DMS 273 treated with DMSO at 0.1 percent for 48 hours (cell line): ENCODE results near the gene PRKCQ.

Source experiments
- DNase-seq: peaks from one replicate; lab custom pipeline; 2025; lab: John Stamatoyannopoulos, UW

PRKCQ gene

DNA sequence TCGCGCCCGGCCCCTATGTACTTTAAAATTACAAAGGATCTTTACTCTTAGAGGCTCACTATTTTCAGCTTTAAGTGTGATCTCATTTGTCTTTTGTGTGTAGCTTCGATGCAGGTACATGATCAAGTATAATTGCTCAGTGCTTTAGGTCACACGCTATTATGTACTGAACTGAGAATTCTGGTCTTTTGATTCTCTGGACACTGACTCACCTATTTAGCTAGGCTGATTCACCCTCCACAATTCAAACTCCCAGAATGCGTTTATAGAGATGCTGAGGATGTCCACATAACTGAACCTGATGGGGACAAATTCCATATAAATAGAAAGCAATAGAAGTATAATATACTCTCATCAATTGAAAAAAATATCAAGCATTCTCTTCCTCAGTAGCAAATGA, 57.8 kb downstream of the PRKCQ start:
- DNase-seq: no peak

DNA sequence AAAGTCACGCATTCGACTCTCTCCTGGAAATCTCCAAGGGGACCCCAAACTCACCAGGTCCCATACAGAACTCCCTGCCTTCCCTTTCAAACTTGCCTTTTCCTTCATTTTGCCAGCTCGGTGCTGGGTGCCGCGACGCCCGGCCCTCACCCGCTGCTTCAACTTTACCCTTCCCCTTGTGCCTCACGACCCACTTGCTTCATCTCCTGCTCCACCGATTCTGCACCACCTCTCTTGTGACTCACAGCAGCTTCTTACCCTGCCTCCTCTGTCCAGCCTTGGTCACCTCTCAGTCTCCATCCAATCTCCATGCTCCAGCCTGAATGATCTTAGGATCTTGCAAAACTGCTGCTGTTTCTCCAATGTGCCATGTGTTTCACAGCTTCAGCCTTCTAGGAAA, 59.9 kb downstream of the PRKCQ start:
- DNase-seq: no peak

DNA sequence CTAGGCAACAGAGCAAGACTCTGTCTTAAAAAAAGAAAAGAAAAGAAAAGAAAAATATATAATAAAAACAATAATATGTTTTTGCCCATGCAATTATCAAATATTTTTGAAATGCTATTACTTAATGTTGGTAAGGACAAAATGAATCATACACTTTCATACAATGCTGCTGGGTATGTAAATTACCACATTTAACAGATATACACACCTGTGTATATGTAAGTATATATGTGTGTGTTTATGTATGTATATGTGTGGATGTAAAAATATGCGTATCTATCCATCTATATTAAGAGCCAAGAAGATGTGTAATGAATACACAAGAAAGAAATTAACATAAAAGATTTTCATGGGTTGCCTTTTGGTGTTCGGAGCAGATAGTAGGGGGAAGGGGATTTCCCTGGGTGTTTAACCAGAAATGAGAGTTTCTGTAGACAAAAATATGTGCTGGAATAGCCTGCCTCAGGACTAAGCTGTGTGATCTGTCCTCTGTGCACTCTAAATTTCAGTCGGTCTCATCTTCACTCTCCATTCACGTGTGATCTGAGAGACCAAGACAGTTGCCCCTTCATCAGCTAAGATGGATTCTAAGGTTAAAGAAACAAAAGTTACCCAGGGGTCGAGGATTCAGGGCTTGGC, 61.2 kb downstream of the PRKCQ start:
- no peak for DNase-seq

DNA sequence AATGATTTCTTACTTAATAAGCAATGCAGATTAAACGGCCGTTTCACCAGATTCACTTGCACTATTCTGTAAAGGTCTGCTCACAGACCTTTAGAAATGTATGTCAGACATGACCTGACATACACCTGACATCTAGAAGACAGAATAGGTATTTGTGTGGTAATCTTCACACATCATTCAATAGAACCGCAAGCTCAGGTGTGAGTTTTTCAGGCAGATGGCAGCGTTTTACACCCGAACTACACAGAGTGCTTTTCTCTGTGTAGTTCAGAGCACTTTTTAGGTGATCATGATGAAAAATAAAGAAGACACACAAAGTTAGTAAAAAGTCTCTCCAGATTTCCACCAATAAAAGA, 63.2 kb downstream of the PRKCQ start:
- no peak for DNase-seq

DNA sequence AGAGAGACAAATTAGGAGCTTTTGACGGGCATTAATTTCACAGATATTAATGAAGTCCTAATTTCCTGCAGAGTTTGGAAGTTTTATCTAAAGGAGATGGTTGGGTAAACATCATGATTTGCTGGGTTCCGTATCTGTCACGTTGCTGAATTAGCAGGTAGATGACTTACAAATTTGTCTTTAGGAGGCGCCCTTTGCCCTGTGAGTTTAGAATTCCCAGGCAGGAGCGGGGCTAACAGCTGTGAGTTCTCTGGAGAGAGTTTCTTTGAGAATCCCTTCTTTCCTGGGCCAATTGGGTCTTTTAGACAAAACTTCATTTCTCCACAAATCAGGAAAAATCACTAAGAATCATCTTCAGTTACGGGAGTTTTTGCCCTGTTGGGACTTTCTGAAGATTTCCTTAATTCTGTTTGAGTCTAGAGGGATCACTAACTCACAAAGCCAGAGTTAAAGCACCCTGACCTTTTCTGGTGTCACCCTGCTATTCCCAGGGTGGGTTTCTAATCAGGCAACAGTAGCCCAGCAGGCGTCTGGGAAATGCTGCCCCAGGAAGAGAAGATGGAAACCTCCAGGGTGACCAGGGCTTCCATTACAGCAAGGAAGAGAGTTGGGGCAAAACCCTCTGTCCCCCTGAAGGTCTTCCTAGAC, 63.7 kb downstream of the PRKCQ start:
- no peak for DNase-seq

DNA sequence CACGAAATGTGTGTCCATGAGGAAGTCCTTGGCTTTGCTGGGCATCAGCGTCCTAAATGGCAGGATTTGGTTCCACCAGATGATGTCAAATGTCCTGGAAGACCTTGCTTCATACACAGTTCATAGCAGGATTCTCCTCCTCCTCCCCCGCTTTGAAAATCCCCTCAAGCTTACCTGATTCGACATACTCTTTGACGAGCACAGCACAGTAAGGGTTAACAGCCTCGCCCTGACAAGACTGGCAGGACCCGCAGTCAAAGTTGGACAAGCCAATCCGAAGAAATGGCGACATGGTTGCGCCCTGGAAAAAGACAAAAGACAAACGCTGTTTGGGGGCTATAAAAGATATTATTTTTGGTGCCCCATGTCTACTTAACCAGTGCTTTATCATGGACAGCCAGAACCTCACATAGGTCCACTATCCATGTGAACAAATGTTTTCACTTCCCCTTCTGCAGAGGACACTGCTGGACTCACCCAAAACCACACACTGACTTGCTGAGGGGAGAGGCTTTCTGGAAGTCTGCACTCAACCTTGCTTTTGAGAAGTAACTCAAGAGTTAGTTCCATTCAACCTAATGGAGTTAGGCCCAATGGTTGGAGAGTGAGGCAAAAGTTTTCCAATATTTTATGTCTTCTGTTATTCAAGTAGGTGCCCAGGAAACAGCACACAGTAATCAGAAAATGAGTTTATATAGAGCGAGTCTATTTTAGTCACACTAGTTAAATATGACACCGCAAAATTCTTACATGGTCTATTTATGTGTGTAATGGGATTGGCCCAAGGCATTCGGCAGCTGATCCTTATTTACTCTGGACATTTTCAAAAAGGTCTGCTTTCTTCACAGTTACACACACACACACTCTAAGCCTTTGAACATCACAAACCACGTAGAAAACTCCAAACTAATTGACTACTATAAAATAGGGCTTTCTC, 65.0 kb downstream of the PRKCQ start:
- no peak for DNase-seq

DNA sequence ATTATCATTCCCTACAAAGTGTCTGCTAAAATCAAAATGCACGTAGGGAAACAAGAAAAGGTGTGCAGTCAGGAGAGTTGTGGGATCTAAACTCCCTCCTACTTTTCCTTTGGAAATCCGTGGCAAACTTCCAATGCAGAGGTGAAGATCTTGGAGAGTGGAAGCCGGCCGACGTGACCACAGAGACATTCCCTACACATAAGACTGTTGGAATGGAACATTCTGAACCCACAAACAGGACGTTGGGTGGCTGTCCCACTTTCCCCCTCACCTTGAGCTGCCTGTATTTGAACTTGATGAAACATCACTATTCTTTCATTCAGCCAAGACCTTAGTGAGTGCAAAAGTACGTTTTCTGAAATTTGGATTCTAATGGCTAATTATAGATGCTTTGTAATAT, 65.9 kb downstream of the PRKCQ start:
- DNase-seq: no peak

DNA sequence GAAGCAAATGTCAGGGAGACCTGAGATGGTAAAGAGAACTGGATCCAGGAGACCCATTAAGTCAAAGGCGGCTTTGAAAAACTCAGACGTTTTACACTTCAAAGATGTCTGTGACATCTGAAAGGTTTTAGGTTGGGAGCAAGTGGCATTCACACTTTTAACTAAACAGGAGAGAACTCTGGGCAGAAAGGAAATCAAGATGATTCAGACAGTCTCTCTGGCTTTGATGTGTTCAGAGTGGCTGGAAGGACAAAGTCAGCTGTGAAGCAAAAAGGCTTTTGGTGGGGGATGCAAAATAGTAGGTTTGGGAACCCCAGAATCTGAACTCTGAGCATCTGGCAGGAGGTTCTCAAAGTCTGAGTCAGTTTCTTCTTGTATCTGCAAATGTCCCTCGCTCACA, 66.6 kb downstream of the PRKCQ start:
- DNase-seq: no peak

DNA sequence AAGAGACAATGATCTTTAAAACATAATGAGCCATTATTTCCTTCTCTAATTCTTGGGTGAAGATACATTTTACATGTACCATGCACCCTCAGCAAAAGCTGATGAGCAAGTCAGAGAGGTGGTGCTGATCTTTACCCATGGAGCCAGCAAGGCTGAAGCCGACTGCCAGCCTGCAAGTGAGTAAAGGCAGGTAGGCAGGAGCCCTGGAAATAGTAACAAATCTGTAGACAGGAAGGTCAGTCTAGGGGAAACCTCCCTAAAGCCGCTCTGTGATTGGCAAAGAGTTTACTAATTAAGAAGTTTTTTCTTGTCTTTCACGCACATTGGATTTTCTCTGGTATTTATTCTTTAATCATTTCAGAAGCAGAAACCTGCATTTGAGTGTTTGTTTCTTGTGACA, 67.9 kb downstream of the PRKCQ start:
- DNase-seq: no peak

DNA sequence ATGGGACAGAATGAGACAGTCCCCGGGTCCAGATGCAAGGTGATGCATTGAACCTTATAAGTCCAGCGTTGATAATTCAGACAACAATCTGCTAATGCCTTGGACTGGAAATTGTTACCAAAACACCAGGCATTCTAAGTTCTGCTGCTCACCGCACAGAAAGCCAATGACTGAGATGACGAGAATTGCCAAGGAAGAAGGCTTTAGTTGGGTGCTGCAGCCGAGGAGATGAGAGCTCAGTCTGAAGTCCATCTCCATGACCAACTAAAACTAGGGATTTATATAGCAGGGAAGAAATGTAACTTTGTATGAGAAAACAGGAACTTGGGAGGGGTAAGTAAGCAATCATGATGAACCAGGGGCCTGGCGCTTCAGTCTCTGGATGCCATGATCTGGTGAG, 68.7 kb downstream of the PRKCQ start:
- DNase-seq: no peak

DNA sequence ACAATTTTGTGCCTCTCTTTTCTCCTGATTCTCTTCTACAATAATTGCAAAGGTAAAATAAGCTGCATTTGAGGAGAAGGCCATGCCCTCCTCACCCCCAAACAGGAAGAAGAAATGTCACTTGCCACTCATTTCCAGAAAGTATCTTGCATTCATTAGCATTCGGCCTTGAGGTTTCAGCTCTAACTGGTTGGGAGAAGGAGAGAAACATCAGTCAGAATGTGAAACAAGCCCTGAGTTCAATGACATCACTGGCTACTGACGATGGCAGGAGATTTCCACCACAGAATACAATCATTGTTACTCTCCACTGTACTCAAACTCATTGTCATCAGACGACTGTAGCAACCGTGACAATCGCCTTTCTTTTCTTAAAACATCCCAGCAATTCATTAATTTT, 72.8 kb downstream of the PRKCQ start:
- DNase-seq: no peak

DNA sequence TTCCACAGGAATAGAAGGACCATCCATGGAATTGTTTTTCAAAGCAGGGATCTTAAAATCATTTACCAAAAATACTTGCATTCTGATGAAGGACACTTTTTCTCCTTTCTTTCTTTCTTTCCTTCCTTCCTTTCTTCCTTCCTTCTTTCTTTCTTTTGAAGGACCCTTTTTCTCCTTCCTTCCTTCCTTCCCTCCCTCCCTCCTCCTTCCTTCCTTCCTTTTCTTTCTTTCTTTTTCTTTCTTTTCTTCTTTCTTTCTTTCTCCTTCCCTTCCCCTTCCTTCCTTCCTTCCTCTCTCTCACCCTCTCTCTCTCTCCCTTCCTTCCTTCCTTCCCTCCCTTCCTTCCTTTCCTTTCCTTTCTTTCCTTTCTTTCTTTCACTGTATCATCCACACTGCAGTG, 74.8 kb downstream of the PRKCQ start:
- DNase-seq: no peak

DNA sequence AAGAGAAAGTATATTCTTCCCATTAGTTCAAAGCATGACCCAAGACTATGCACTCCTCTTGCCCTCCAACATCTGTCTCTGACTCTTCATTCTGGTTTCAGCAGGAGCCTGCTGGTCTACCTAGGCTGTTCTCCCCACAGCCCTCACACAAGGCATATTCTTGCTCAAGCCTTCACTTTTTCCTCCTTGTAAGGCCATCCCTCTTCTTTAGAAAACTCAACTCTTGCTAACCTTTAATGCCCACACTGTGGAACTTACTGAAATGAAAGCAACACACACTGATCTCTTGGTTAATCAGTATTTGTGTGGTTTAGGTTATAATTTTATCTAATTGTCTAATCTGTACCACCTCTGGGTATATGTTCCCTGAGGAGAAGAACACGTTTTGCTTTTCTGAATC, 75.8 kb downstream of the PRKCQ start:
- DNase-seq: no peak

DNA sequence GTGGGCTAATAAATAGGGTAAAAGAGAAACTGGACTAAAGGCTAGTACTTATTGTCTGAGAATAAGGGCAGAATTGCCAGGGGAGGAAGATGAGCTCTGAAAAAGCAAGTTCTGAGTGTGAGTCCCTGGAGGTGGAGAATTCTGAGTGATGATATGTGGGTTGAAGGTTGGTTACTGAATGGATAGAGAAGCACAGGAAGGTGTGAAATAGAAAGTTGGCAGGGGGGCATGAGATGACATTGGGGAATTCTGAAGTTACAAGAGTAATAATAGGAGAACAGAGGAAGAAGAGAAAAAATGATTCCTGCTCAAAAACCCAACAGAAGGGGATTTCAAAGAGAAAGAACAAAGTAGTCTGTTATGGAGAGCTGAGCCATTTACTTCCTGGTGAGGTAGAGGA, 76.9 kb downstream of the PRKCQ start:
- no peak for DNase-seq

DNA sequence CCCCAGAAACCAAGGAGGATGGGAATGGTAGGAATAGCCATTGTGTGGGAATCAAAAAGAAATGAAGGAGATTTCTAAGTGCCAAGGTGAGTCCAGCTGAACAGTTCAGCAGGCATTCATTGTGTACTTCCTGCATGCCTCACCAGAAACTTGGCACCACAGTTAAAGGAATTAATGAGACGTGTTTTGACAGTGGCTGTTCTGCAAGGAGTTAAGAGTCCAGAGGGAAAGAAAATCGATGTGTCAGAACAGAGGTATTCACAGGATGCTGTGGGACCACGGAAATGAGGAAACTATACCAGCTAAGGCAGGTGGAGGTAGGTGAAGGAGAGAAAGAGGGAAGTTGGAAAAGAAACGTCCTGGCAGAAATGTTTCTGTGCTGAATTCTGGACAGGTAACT, 78.1 kb downstream of the PRKCQ start:
- no peak for DNase-seq

DNA sequence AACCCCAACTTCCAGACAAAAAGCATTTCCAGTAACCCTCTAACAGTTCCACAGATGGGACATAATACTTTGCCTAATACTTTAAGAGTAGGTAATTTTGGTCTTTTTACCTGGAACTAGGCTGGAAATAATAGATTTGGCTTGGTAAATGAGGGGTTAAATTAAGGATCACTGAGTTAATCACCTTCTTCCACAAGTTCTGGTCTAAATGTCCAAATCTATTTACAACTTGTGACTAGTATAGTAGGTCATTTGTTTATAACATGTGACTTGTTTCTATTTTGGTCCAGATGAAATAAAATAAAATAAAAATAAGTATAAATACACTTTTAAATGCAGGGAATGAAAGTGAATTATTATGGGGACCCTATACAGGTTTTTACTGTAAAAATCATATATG, 80.1 kb downstream of the PRKCQ start:
- no peak for DNase-seq

DNA sequence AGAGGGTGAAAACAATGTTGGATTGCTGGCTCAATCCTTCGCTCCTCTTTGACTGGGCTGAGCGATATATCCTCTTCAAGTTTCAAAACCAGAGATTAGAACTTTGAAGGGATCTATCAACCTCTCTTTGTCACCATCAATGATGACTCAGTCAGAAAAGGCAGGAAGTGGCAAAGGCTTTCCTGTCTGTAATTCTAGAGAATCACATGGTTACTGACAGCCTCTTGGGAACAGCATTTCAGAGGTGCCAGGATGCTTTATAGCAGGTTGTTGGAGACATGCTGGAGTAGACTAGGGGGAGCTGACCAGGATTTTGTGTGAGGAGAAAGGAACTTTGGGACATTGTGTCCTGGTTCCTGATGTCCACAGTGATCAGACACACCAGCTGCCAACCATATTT, 81.3 kb downstream of the PRKCQ start:
- no peak for DNase-seq

DNA sequence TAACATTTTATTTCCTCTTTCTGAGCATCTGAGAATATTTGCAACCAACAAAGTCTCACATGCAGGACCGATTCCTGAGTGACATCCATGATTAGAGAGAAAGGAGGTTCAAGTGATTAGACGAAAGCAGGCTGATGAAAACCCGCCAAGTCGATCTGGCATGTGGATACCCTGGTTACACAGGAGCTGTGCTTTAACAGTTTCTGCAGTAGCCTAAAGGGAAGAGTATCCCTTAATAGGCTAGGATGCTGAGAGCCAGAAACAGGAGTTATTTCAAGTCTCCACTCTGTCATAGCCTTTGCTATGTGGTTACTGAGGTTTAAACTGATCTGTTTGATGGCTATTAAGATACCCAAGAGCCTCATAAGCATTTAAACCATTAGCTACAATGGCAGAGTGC, 82.5 kb downstream of the PRKCQ start:
- DNase-seq: no peak

DNA sequence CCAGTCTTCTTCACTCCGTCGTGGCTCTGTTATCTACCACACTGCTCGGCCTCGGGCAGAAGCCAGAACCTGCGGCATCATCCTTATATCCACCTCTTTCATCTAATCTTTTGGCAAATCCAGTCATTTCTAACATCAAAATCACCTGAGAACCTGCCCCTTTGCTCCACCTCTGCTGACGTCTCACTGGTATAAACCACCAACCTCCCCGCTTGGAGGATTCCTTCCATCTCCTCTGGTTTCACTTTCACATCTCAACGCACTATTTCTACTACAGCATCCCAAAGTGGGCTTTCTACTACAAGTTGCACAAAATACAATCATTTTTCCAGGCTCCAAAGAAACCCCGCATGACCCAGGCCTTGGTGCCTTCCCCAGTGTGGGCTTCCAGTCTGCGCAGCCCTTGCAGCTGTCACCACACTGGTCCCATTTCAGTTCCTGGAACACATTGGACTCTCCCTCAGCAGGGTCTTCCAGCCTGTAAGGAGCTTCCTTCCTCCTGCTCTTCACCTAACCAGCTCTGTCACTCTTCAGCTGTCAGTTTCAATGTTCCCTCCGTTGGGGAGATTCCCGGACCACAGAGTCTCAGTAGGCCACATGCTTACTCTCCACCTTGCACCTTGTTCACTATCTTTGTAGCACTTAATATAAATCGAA, 85.0 kb downstream of the PRKCQ start:
- no peak for DNase-seq

DNA sequence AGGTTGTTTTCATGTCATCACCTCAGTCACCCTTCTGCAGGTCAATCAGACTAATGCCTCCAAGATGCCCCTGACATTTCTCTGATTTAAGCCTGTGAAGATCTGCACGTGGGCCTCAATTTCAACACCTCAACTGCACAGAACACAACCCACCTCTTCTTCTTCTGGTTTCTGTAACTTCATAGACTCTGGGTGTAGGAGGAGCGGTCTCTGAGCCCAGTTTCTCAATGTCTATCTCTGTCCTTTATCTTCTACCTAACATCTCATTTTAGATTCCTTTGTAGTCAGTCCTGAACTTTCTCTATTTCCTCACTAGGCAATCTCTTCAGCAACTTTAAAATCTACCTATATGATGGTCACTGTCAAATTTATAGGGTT, 85.6 kb downstream of the PRKCQ start:
- DNase-seq: no peak

DNA sequence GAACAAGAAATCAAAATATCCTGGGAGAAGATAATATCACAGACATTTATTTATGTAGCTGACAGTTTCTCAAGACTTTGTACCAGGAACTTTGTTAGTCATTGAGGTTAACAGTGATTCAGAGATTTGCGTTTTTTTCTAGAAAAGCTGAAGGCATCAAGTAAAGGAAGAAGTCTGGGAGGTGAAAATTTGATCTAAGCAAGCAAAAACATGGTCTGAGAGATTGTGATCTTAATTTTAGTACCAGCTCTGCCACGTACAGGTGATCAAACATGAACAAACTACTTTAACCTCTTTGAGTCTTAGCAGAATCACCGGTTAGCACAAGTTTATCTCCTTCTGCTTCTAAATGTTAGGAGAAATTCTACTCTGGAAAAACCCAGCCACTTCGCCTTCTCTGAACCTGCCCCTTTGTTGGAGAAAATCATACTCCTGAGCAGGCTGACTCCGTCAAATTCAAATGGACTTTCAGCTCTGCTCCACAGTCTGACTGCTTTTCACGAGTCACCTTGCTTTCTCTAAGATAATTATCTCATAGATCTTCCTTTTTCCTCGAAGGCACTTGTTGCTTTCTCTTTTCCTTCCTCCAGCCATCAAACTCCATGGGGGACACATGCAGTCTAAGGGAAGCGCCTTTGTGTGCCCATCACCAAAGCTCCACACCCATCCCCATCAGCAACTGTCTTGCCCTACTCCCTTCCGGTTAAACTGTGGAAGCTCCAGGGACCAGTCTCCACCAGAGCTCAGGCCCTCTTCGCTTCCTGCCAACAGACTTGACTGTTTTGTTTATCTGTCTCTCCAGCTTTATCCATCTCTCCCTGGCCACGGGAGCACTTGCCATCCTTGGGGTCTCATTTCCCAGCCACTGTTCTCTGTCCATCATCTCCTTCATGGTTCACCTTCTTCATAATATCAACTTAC, 86.3 kb downstream of the PRKCQ start:
- DNase-seq: no peak

DNA sequence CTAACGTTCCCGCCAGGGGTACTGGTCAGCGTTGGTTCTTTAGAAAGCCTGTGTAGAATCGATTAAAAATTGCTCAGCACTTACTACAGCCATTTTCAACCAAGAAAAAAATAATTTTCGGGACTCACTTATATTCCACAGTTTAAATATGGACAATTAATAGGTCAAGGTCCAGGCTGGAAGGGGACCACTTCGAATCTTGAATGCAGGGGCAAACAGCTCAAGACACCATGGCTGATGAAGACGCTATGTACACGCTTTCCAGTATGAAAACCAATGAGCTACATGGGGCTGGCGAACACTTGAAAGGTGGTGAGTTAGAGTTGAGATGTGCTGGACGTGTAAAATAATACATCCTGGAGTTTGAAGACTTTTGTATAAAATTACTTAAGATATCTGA, 87.2 kb downstream of the PRKCQ start:
- no peak for DNase-seq
